CD4-positive, alpha-beta T cell treated with Interleukin-17A for 4 hours (primary cell): ENCODE data around the gene GRIA3.

Experiments used
- DNase-seq: peaks from one replicate; pipeline ENCODE4 v3.0.0-alpha.2; 2020; ENCODE audit warnings: mixed read lengths

The GRIA3 gene

DNA sequence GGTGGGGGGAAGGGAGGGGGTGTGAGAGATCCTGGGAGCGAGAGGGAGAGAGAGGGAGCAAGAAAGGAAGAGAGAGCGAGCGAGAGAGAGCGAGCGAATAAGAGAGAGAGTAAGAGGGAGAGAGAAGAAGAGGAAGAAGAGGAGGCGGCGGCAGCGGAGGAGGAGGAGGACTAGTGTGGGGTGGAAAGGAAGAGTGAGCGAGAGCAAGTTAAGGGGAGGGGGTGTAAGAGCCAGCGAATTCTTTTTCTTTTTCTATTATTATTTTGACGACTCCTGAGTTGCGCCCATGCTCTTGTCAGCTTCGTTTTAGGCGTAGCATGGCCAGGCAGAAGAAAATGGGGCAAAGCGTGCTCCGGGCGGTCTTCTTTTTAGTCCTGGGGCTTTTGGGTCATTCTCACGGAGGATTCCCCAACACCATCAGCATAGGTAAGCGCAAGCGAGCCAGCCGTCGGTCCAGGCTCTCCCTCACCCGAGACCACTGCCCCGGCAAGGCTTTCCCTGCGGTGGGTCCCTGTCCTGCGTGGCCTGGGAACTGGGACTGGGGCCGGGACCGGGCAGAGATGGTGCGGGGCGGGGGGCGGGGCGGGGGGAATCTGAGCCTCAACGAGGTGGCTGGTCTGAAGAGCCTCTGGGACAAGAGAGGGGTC is at the start of gene GRIA3:
GRIA3 (plus strand) TSS at position 60 of the 647 bp plus-strand sequence; CDS start at position 318, 258 bp downstream.
- DNase-seq: no peak

DNA sequence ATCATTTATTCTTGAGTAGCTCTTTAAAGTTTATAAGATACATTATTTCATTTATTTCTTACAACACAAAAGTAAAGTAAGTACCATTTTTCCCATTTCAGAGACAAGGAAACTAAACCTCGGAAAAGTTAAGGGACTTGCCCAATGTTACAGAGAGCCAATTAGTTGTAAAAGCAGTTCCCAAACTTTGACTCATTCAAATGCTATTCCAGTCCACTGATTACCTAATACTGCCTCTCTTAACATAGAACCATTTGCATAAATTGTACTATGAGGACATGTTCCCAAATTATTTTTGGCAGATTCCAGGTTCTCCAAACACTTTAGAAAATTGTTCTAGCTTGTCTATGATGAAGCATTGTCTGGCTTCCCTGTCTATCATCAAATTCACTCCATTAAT is 45.6 kb upstream of the GRIA3 start:
- no peak for DNase-seq

DNA sequence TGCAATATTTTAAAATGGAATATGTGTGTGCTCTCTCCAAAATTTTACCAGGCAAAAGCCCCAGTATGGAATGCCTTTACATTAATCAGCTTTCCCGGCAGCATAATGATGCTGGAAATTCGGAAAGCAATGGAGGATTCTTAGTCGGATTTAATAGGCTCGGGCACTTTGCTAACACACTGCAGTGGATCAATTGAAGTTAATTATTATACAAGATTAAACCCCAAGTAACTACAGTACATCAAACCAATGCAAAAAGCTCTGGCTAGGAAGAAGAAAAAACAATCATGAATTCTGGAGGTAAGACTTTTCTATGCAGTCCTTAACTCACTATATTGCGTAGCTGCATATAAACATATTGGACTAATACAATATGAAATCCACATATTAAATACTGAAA is 43.6 kb upstream of the GRIA3 start:
- no peak for DNase-seq

DNA sequence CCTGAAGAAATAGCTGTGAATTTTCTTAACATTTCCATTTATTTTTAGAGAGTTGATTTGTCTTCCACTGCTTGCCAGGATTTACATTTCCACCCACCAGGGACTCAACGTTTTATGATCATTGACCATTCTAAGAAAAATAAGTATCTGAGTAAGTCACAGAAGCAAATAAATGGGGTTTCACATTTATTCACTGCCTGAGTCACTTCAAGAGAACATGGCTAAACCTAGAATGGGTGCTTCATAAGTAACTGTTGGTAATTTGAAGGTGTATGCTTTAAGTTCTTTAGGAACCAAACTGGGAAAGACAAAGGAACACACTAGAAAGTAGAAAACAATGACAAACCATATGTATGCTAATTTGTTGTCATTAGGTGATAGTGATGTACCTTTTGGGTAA is 43.2 kb upstream of the GRIA3 start:
- no peak for DNase-seq

DNA sequence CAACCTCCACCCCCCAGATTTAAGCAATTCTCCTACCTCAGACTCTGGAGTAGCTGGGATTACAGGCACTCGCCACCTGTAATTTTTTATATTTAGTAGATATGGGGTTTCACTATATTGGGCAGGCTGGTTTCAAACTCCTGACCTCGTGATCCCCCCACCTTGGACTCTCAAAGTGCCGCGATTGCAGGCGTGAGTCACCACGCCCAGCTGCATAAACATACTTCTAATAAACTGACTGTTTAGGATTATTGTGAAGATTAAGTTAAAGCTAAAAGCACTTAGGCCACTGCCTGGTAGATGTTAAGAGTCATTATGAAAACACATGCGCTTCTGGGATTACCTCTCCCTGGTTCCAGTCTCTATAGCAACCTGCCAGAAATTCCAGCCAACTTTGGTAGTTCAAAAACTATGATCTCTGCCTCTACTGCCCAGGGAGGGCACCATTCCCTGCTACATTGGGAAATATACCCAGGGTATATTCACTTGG is 30.2 kb upstream of the GRIA3 start:
- DNase-seq: no peak

DNA sequence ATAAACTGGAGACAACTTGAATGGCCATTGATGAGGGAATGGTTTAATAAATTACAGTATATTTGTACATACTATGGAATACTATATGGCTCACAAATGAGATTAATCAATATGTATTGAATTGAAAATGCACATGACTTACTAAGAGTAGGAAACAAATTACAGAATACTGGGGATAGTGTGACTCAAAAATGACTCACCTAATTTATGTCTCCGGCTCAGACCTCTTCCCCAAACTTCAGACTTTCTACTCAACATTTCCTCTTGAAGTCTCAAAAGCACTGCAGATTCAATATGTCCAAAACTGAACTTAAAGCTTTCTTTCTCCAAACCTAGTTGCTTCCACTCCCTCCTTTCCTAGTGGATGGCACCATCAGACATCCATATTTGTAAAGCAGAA is 28.8 kb upstream of the GRIA3 start:
- no peak for DNase-seq

DNA sequence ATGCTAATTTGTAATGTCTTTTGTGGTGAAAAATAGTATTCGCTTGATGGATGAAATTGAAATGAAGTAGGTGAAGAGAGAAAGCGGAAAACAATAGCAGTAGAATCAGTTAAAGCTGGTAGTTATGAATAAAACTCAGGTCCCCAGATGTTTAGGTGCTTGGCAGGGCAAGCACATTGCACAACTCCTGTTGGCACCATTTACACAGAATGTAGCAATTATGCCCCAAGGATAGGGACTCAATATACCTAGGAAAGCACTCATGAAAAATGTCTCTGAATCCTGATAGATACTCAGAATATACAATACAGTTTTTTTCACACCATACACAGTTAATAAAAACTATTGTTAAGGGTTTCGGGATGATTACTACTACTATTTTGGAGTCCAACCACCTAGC is 26.5 kb upstream of the GRIA3 start:
- no peak for DNase-seq

DNA sequence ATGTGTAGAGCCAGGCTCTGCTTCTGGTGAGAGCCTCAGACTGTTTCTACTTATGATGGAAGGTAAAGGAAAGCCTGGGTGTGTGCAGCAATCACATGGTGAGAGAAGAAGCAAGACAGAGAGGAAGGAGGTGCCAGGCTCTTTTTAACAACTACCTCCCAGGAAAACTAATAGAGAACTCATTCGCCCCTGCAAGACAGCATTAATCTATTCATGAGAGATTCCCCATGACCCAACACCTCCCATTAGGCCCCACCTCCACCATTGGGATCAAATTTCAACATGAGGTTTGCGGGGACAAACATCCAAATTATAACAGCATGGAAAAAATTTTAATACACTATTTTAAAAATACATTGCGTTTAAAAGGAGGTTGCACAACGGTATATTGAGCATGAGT is 24.7 kb upstream of the GRIA3 start:
- no peak for DNase-seq

DNA sequence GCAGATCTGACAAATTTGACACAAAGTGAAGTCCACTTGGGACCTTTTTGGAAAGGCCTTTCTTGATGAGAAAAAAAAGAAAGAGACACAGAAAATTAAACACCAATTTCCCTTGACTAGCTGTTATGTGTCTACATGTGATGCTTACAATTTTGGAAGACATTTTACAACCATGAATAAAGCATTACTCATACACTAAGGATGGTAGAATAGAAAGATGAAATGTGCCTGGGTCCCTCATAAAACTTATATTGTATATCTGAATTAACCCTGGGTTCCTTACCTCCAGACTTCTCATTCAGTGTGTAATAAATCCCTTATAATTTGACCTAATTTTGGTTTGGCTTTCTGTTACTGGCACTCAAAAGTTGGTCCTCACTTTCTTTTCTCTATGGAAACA is 16.5 kb upstream of the GRIA3 start:
- no peak for DNase-seq

DNA sequence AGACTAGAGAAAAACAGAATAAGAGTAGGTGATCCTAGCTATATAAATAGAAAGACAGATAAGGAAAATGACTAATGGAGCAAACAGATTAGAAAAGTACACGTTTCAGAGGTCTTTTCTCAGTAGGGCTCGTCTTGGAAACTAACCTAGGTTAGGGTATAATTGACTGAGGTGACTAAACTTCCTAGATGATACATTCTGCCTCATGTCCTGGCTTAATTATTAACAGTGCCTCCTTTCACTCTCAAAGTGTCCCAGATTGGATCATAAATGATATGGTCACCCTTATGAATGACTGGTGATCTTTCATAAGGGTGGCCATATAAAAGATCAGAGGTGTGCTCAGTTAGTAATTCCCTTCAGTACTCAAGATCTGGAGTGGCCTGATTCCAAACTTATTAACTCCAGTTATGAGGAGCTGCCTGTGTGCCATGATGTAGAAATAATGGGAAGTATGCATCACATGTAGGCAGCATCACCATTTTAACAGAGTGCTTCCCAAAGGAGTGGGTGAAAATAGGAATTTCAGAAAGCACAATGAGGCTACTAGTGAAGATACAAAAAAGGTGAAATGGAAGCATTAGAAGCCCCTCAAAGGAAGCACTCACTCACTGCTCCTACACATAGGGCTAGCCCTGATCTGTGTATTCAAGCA is 14.7 kb upstream of the GRIA3 start:
- DNase-seq: no peak

DNA sequence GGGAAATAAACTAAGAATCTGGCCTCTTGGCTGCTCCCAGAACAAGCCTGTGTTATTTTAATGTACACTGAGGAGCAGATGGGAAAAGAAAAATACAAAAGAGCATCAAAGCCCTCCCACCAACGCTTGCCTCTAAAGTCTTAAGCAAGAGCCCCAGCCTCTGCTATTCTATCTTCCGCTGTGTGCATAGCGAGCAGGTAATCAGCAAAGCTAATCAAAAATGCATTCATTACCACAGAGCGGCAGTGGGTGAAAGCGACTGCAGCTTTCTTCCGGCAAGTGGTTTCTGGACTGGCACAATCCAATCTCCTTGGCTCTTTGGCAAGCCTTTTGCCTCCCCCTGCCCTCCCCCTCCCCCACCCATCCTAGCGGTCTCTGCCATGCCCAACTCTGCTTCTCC is 13.5 kb upstream of the GRIA3 start:
- no peak for DNase-seq

DNA sequence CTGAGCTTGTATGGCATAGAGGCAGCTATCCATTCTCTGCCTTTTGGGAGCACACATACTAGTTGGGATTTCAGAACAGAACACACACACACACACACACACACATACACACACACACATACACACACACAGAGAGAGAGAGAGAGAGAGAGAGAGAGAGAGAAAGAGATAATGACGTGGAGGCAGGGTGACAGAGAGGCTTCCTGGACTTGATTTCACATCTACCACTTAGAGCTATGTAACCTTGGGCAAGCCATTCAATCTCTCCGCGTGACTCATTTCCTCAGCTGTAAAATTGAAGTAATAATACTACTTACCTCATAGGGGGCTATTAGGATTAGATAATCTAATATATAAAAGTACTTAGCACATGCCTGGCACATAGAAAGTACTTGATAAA is 12.3 kb upstream of the GRIA3 start:
- no peak for DNase-seq

DNA sequence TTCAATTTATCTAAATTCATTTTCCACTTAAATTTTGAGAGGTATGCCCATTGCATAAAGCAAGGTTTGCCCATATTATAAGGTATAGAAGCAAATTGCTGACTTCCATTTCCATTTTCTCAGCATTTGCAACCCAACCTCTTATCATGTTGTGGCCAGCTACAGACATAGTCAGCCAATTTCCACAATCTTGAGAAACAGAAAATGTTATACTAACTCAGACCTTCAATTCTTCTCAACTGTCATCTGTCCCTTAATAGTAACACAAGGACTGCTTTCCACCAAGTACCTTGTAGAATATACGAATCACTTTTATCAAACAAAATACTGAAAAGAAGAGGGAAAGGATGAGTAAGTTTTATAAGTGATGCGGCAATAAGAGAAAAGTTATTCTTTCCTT is 11.2 kb upstream of the GRIA3 start:
- no peak for DNase-seq

DNA sequence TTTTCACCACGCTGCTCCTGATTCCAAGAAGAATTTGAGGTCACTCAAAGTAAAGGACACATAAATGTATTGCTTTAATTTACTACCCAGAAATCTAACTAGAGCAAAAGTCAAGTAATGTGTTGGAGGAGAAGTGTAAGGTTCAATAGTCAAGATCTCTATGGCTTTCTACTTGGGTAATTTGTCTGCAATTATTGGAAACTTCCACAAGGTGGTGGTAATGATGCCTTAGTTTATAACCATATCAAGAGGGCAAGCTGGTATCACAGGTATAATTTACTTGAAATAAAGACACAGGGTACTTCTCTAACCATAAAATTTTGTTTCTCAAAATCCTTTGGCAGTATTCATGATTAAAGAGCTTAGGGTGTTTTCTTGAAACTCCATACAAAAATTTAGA is 10.2 kb upstream of the GRIA3 start:
- DNase-seq: no peak

DNA sequence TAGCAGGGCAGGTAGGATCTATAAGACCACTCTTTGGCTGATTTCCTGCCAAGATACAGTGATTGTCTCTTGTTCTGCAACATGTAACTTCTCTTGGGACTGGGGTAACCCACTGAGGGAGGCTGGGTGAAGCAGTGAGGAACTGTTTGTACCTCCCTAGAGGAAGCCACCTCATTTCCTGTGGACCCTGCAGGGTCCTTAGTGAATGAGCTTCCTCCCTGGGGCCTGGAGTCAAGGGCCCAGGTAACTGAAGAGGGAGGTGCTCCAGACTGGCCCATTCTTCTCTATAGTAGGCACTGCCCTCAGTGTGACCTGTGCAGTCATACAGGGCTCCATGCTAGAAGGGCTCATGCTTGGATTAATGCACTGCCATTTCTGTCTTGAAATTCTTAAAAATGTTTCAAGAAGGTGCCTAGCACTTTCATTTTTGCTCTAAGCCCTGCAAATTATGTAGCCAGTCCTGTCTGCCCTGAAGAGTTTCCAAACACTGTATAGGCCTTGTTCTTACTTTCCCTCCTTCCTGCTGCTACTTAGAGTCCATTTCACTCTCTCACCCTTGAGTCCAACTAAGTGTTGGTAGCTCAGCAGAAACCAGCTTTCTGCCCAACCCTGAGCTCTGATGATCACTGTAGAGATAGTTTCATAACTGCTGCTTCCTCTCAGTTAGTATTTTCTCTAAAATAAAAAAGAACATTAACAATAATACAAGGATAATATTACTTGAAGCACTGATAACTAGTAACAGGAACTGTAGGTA is 8.5 kb upstream of the GRIA3 start:
- DNase-seq: no peak

DNA sequence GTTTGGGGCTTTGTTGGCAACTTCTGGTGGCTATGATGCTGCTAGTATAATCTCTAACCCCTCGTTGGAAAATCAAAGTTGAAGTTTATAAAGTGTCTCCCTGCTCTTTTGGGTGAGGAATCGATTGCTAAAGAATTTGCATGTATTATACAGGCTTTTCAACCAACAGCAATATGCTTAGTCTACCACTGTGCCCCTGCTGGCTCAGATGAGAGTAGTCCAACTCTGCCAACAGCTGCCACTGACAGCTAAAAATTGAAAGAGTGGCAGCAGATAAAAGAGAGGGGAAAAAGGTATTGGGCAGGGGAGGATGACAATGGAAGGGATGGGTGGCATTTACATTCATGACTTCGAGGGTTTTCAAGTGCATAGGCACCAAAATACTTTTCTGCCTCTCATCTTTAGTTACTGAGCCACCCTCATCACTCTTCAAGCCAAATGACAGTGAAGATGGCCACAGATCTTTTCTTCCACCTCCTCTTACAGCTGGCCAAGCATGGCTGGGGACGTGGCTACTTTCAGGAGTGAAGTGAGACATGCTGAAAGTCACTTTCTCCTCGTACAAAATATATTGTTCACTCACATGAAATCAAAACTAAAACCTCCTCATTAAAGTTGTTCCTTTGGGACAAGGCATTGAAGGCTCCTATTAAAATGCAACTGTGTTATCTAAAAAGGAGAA is 2.7 kb upstream of the GRIA3 start:
- no peak for DNase-seq

DNA sequence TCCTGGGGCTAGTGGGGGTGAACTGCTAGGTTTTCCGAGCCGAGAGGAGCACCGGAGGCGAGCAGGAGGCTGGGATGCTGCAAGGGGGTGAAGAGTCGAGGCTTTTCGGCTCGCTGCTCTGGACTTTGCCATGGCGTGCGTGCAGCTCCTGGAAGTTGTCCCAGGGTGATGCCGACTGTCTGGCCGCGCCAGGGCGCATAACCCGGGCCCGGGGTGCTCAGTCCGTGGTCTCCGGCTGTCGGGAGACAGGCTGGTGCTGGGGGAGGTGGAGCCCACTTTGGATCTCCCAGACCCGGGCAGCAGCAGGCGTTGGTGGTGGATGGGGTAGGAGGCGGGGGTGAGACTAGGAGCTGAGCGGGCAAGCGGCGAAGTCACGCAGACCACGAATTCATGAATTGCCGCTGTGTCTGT is 793 bp downstream of the GRIA3 start:
- DNase-seq: no peak

DNA sequence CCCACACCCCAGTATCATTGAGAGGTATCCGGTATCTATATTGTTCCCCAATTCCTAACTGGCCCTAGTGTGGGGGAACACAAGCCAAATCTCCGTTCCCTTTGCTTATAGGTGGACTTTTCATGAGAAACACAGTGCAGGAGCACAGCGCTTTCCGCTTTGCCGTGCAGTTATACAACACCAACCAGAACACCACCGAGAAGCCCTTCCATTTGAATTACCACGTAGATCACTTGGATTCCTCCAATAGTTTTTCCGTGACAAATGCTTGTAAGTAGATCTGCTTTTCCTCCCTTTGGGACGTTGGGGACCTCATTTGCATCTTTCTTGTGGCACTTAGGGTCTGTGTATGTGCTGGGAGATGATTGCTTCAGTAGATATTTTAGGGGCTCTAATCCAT is 1.6 kb downstream of the GRIA3 start:
- DNase-seq: no peak

DNA sequence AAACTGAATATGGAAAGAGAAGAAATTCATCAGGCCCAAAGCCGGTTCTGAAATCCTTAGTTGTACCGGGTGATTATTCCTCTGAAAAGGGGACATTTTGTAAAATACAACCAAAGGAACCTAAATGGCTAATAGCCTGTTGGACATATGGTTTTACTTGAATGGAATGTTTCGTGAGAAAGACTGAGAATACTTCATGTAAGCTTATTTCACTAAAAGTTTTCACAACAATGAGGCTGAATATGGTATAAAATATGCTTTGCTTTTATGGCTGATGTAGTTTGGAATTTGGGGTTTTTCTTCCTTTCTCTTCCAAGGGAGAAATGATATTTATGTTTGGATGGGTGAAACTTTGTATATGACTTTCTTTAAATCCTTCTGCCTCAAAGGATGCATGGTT is 2.7 kb downstream of the GRIA3 start:
- no peak for DNase-seq

DNA sequence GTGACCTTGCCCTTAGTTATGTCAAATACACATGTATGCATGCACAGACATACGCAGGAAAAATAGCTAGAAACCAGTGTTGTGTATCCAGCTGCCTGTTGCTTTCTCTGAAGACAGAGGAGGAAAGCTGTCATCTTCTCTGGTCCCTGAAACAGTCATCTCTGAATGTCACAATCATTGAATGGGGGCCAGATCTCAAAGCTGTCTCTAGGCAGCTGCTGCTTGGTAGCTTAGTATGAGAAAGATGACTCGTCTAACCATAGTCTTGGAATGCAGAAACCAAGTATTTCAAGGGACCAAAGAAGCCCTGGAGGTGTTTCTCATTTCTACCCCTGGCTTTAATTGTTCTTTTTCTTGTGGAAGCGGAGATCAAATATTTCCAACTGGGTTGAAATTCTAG is 4.0 kb downstream of the GRIA3 start:
- no peak for DNase-seq

DNA sequence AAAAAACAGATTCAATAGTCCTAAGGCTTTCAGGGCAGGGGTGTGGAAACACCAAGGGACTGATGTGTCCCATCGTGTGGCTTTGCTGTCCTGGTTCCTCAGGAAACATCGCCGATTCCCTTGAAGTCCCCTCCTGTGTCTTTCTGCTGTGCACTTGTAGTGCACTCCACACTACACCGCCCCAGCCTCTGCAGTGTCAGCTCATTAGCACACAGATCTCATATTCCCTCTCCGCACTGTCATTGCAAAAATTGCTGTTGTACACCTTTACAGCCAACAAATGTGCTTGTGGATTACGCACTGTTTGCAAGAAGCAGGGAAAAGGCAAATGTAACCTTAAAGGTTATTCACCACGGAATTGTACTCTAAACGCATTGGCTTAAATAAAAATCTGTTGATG is 5.3 kb downstream of the GRIA3 start:
- DNase-seq: no peak

DNA sequence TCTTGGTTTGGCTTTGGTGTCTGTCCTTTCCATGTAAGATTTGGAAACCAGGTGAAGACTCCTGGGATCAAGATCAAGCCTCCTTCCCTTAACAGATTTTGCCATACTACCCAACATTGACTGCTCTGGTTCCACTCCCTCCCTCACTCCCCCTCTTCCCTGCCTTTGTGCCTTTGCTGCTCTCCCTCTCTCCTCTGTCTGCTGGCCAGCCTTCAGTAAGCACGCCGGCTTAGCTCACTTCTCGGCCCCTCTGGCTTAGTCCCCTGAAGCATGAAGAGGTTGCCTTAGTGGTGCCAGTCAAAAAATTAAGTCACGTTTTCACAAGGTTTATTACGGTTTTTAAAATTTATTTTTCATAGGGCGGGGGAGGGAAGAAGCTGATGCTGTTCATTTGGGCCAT is 6.0 kb downstream of the GRIA3 start:
- DNase-seq: no peak

DNA sequence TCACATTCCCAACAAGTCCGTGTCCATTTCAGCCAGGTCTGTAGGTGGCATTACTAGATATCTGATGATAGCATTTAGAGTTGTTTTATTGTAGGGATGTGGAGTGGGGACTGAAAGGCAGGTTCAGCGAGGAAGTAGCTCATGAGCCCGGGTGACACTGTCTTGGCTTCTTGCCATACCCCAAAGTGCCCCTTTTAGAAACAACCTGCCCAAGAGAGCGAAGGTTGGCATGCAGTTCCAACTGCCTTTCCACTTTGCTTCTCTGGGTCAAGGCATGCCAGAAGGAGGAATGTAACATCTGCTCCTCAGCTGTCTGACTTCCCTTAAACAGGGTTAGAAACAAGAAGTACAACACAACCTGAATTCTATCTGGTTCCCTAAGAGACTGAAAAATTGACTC is 9.0 kb downstream of the GRIA3 start:
- DNase-seq: no peak

DNA sequence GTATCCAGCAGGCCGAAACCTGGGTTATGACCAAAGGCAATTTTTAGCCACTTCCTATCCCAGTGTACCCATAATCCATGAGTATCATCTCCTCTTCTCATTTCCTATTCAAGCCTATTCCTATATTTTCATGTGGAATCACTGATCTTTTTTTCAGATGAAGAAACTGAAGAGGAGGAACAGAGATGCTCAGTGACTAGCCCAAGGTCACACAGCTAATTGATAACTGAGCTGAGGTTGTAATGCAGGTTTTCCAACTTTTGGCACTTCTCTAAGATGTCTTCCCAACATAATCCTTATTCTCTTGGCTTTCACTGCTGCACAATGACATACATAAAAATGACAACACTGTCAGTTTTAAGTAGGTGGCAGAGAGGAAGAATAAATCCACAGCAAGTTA is 15.3 kb downstream of the GRIA3 start:
- no peak for DNase-seq
